Fibroblast of the aortic adventitia (primary cell): ENCODE measurements around the gene CALU. TPM values are rescaled to one million over a fixed set of nuclear protein-coding genes. Genes with fewer than 3 reads are reported as not detected.
A peak's percentile ranks its signal among the peaks of the same experiment; 100 is the strongest.

Experiments
- DNase-seq: peaks from one replicate; pipeline ENCODE4 v3.0.0-alpha.2; 2010; ENCODE audit warnings: low read depth
- H3K4me3 ChIP-seq: 2 replicates; pipeline ENCODE4 v1.5.1; 2011; ENCODE audit warnings: low read depth, mild to moderate bottlenecking, control low read depth, low read length, moderate library complexity
- small RNA-seq: library from RNA; depleted of rRNA; stranded (forward); fragments of <200 nt; gene quantifications from one replicate; pipeline ENCODE3, GENCODE V24; 2012
- total RNA-seq: library from RNA; depleted of rRNA; stranded (reverse); fragments of >200 nt; gene quantifications from 2 replicates; pipeline ENCODE4 v1.2.3, GENCODE V29; 2012; ENCODE audit warnings: low replicate concordance
- TF ChIP-seq, protein P1 (sequence below): IDR thresholded peaks from 2 replicates; pipeline ENCODE4 v1.5.1; 2011; ENCODE audit warnings: mild to moderate bottlenecking, low read length, control low read depth, inconsistent platforms; ENCODE audit not compliant: insufficient read depth

Gene CALU
- total RNA-seq, 1 donor = 624 TPM

DNA sequence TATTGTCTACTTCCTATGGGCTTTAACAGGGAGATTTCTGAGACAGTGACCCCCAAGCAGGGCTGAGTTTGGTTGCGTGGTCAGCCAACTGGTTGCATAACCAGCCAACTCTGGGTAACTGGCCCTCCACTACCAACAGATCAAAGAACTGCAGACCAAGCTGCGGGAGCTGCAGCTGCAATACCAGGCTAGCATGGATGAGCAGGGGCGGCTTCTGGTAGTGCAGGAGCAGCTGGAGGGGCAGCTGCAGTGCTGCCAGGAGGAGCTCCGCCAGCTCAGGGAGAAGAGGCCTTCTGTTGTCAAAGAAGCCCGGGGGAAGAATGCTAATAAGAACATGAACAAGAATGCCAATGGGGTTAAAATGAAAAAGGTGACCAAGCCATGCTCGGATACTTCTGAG lies 75.3 kb downstream of the CALU start:
- TF ChIP-seq, protein P1, sequence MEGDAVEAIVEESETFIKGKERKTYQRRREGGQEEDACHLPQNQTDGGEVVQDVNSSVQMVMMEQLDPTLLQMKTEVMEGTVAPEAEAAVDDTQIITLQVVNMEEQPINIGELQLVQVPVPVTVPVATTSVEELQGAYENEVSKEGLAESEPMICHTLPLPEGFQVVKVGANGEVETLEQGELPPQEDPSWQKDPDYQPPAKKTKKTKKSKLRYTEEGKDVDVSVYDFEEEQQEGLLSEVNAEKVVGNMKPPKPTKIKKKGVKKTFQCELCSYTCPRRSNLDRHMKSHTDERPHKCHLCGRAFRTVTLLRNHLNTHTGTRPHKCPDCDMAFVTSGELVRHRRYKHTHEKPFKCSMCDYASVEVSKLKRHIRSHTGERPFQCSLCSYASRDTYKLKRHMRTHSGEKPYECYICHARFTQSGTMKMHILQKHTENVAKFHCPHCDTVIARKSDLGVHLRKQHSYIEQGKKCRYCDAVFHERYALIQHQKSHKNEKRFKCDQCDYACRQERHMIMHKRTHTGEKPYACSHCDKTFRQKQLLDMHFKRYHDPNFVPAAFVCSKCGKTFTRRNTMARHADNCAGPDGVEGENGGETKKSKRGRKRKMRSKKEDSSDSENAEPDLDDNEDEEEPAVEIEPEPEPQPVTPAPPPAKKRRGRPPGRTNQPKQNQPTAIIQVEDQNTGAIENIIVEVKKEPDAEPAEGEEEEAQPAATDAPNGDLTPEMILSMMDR = no peak
- H3K4me3 ChIP-seq = no peak overlapping the region
- DNase-seq = no peak

DNA sequence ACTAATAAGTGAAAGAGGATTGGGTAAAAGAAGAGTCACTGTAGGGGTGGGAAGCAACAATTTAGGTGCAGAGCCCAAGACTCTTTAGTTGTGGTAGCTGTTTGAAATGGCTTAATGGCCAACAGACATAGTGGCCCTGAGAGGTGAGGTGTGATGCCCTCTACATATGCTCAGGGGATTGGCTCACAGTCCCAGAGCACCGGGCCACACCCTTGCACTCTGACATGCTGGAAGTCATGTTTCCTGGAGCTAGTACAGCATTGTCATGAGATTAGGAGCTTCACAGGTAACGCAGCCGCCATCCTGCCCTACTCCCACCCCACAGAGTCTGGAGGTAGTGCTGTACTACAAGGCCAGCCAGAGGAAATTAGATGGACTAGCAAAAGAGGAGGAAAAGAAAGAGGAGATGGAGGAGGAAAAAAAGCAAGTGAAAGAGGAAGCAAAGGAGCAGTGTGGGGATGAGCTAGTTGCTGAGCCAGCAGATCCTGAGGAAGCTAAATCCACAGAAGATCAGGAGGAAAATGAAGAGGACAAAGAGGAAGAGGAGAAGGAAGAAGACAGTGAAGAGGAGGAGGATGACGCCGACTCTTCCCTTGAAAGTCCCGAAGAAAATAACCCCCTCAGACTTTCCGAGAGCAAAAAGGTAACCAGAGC lies 76.3 kb downstream of the CALU start:
- no peak for DNase-seq
- TF ChIP-seq, protein P1 = no peak
- H3K4me3 ChIP-seq = no peak overlapping the region

DNA sequence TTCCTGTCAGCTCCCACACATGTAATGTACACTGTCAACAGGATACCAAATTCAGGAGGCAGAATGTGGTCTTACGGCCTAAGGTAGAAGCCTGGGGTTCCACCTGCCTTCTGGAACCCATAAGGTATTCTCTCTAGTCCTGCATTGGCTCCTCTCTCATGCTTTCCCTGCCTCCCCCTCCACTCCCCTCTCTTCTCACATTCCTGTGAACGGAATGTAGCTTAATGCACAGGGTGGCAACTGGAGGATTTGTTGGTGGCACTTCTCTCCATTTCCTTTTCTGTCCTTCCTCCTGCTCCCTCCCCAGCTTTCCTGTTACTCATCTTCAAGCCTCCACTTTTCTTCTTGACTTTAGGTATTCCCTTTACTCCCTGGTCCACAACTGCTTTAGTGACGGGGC lies 79.5 kb downstream of the CALU start:
- TF ChIP-seq, protein P1 = no peak
- no peak for DNase-seq
- no peak overlapping the region for H3K4me3 ChIP-seq

Small RNAs within 50 kb of the gene (small RNA-seq; reads per million reads assigned to genes)
- gene RN7SL81P = not detected
- gene RNA5SP242 = 2.2 reads per million, percentile 72 among the genes with 10 or more reads in this experiment
- not detected for gene RNA5SP243

Other genes with a start within 250 kb of the CALU start
- gene GARIN1A, start 67.1 kb upstream of the CALU start, total RNA-seq = 1.2 and 3.1 TPM in 2 replicates
- not detected in 2 replicates for gene OPN1SW, start 36.4 kb downstream of the CALU start, total RNA-seq
- gene CCDC136, start 52.6 kb downstream of the CALU start, total RNA-seq = 9.9 and 15.7 TPM in 2 replicates
- gene FLNC, start 91.0 kb downstream of the CALU start, total RNA-seq = 43.7 and 193 TPM in 2 replicates
- 6.1 and 76.7 TPM in 2 replicates for gene ATP6V1F, start 123.5 kb downstream of the CALU start, total RNA-seq
- gene KCP, start 171.3 kb downstream of the CALU start, total RNA-seq = 0.09 and 1.6 TPM in 2 replicates
- not detected in 2 replicates for gene IRF5, start 198.6 kb downstream of the CALU start, total RNA-seq